Fibroblast of the aortic adventitia (primary cell): Measurements from ENCODE around the gene ZNF516. TPM values are rescaled to one million over a fixed set of nuclear protein-coding genes. Genes with fewer than 3 reads are reported as not detected.
"Not testable (repeated sequence)": the region's sequence is repeated elsewhere in the genome, so short reads cannot be mapped to it uniquely, and the experiment has no call there.

Experiments used
- DNase-seq: peaks from one replicate; pipeline ENCODE4 v3.0.0-alpha.2; 2010; ENCODE audit warnings: low read depth
- H3K4me3 ChIP-seq: 2 replicates; pipeline ENCODE4 v1.5.1; 2011; ENCODE audit warnings: low read depth, mild to moderate bottlenecking, control low read depth, low read length, moderate library complexity
- total RNA-seq: library from RNA; depleted of rRNA; stranded (reverse); fragments of >200 nt; gene quantifications from 2 replicates; pipeline ENCODE4 v1.2.3, GENCODE V29; 2012; ENCODE audit warnings: low replicate concordance
- TF ChIP-seq, protein P1 (sequence below): IDR thresholded peaks from 2 replicates; pipeline ENCODE4 v1.5.1; 2011; ENCODE audit warnings: mild to moderate bottlenecking, low read length, control low read depth, inconsistent platforms; ENCODE audit not compliant: insufficient read depth

ZNF516 gene, protein sequence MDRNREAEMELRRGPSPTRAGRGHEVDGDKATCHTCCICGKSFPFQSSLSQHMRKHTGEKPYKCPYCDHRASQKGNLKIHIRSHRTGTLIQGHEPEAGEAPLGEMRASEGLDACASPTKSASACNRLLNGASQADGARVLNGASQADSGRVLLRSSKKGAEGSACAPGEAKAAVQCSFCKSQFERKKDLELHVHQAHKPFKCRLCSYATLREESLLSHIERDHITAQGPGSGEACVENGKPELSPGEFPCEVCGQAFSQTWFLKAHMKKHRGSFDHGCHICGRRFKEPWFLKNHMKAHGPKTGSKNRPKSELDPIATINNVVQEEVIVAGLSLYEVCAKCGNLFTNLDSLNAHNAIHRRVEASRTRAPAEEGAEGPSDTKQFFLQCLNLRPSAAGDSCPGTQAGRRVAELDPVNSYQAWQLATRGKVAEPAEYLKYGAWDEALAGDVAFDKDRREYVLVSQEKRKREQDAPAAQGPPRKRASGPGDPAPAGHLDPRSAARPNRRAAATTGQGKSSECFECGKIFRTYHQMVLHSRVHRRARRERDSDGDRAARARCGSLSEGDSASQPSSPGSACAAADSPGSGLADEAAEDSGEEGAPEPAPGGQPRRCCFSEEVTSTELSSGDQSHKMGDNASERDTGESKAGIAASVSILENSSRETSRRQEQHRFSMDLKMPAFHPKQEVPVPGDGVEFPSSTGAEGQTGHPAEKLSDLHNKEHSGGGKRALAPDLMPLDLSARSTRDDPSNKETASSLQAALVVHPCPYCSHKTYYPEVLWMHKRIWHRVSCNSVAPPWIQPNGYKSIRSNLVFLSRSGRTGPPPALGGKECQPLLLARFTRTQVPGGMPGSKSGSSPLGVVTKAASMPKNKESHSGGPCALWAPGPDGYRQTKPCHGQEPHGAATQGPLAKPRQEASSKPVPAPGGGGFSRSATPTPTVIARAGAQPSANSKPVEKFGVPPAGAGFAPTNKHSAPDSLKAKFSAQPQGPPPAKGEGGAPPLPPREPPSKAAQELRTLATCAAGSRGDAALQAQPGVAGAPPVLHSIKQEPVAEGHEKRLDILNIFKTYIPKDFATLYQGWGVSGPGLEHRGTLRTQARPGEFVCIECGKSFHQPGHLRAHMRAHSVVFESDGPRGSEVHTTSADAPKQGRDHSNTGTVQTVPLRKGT
- 10.8 and 21.9 TPM in 2 replicates for total RNA-seq

DNA sequence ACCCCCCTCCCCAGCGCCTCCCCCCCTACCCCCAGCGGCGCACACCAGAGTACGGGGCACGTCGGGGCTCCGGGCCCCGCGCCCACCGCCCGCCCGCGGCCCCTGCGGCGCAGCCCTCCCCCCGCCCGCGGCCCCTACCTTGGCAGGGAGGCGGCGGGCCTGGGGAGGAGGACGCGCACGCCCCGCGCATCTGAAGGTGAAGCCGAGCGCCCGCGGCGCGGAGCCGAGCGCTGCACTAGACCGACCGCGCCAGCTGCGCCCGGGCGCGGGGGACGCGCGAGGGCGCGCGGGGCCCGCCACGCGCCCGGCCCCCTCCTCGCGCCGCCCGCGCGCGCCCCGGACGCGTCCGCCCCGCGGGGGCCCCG is at the start of gene ZNF516:
ZNF516 (minus strand) TSS at position 237 of the 365 bp plus-strand sequence. CDS start 52,188 bp downstream, outside the sequence.
- TF ChIP-seq, protein P1, sequence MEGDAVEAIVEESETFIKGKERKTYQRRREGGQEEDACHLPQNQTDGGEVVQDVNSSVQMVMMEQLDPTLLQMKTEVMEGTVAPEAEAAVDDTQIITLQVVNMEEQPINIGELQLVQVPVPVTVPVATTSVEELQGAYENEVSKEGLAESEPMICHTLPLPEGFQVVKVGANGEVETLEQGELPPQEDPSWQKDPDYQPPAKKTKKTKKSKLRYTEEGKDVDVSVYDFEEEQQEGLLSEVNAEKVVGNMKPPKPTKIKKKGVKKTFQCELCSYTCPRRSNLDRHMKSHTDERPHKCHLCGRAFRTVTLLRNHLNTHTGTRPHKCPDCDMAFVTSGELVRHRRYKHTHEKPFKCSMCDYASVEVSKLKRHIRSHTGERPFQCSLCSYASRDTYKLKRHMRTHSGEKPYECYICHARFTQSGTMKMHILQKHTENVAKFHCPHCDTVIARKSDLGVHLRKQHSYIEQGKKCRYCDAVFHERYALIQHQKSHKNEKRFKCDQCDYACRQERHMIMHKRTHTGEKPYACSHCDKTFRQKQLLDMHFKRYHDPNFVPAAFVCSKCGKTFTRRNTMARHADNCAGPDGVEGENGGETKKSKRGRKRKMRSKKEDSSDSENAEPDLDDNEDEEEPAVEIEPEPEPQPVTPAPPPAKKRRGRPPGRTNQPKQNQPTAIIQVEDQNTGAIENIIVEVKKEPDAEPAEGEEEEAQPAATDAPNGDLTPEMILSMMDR: no peak
- peak within 1 kb of the TSS; percentile 77 for H3K4me3 ChIP-seq
- DNase-seq: peak; percentile 17

DNA sequence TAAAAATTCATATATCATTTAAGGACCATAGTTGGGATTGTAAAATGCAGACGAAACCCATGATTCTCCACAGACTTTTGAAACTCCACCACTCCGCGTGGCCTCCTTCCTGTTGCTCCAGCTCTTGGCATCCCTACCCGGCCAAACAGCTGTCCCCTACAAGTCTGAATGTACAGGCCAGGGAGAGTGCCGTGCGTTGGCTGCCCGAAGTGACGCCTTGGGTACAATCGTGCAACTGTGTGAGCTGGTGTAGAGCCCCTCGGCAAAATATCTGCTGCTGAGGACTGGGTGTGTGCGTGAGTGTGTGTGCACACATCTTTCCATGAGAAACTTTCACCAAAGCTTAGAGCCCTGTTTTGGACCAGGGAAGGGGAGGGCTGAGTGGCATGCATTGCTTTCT is 43.8 kb upstream of the ZNF516 start:
- no peak overlapping the region for H3K4me3 ChIP-seq
- TF ChIP-seq, protein P1: no peak
- DNase-seq: no peak

DNA sequence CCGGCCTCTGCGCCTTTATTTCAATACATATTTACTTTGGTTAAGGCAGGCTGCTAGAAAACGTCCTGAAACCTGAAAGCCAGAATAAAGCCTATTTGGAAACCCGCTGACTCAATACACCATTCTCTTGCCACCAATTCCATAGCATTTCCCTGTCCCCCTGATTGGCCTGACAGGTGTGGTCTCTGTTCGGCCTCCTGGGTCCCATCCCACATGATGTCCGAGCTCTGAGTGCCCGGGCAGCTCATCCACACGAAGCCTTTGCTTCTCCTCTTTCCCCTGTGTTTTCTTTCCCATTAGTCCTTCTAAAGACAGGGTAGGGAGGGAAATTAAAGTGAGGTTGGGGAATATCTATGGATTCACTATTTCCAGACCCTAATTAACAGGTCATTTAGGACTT is 42.6 kb upstream of the ZNF516 start:
- no peak overlapping the region for H3K4me3 ChIP-seq
- no peak for DNase-seq
- TF ChIP-seq, protein P1: no peak

DNA sequence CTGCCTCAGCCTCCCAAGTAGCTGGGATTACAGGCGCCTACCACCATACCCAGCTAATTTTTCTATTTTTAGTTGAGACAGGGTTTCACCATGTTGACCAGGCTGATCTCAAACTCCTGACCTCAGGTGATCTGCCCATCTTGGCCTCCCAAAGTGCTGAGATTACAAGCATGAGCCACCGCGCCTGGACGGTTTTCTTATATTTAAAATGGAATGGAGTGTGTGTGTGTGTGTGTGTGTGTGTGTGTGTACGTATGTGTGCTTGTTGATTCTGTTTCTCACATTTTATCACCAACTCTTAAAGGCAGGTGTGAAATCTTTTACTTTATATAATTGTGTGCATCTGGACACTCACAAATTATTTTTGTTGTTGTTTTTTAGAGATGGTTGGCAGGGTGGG is 41.6 kb upstream of the ZNF516 start:
- H3K4me3 ChIP-seq, DNase-seq: not testable (repeated sequence)

DNA sequence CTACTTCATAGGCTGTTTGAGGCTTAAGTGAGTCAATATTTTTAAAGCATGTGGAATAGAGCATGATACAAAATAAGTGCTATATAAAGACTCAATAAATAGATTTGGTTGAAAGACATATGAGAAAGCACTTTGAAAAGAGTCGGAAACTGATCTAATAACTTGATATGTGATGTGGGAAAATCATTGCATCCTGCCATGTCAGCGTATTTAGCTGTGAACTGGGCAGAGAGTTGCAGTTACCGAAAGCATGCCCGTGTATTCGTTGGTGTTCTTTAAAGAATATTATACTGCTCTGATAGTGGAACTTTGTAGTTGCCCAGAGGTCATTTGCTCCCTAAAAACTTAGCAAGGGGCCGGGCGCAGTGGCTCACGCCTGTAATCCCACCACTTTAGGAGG is 37.8 kb upstream of the ZNF516 start:
- no peak overlapping the region for H3K4me3 ChIP-seq
- TF ChIP-seq, protein P1: no peak
- no peak for DNase-seq

DNA sequence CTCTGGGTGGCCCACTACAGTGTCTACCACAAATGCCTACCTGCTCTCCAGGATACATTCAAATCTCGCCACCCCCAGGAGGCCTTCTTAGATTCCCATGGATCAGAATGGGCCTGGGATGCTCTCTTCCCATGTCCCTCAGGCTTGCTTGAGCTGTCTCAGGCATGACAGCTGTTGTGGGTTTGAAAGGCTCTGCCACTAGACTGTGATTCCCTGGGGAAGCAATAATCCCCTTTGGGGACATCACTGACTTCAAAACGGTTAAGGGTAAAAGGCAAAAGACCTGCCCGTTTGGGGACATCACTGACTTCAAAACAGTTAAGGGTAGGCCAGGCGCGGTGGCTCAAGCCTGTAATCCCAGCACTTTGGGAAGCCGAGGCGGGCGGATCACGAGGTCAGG is 35.8 kb upstream of the ZNF516 start:
- TF ChIP-seq, protein P1: no peak
- DNase-seq: no peak
- no peak overlapping the region for H3K4me3 ChIP-seq

DNA sequence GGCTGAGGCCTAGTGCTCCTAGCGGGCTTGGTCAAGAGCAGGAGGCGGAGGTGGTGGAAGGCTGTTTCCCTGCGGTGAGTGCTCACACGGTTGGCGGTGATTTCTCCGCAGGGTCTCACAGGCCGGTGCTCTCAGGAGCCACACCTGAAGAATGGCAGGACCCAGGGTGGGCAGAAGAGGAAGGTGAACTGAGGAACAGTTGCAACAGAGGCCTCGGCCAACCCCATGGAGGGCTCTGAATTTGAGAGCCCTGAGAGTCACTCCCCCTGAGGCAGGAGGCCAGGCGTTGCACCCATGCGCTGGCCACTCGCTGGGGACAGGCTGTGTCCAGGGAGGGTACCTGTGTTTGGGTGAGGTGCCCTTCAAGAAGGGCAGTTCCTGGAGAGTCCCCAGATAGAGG is 35.3 kb upstream of the ZNF516 start:
- no peak overlapping the region for H3K4me3 ChIP-seq
- TF ChIP-seq, protein P1: no peak
- DNase-seq: no peak
